ENCODE measurements around the gene ENAH.
A peak's percentile ranks its signal among the peaks of the same experiment; 100 is the strongest.
"Not testable (repeated sequence)": the region's sequence is repeated elsewhere in the genome, so short reads cannot be mapped to it uniquely, and the experiment has no call there.

The ENAH gene

DNA sequence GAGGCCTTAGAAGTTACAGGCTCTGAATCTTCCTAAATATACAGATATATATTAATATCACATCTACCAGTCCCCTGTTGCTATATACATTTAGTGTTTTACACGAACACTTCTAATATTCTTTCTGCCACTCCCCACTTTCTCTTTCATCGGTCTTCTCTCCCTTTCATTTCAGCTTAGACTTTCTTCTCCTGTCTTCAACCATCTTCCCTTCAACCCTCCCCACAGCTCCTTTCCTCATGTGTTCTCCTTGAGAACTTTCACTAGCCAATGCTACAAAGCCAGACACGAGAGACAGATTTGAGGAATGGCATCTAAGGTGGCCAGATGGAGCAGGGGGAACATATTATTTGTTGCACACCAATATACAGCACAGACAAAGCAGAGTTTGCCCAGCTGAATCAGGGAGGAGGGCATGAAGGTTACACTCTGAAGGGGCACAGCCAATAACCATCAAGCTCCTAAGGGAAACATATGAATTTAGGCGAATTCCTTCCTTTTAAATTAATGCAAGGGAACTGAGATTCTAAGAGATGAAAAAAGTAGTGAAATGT is 141.0 kb downstream of the ENAH start:
- Histone ChIP-seq H2BK12ac (ENCODE audit: low read length in 2 of 2) (no peak overlapping the region), H3K36me3 (ENCODE audit: control insufficient read depth in 1 of 2, insufficient read depth in 2 of 2, low read depth in 1 of 2, low read length in 2 of 2) (peaks cover 7 to 49% of the 10 kb centered on the region in 2 experiments), H2AFZ (ENCODE audit: low read depth, low read length) (no peak overlapping the region), H2BK15ac (ENCODE audit: low read depth, poor library complexity, severe bottlenecking) (no peak overlapping the region), H3K4ac (ENCODE audit: low read depth in 1 of 2, low read length in 2 of 2) (no peak overlapping the region), H3K4me3 (ENCODE audit: insufficient read depth in 1 of 2, low read depth in 1 of 2, low read length in 2 of 2) (no peak overlapping the region), H3K4me2 (ENCODE audit: low read length, poor library complexity, severe bottlenecking) (no peak overlapping the region), H3K79me1 (replicated peaks; ENCODE audit: low read length, poor library complexity, severe bottlenecking) (peaks cover 11% of the 10 kb centered on the region), H3K18ac (ENCODE audit: low read depth in 1 of 2, low read length in 2 of 2) (no peak overlapping the region), H2AK5ac (ENCODE audit: low read length, severe bottlenecking) (no peak overlapping the region), H4K91ac (ENCODE audit: low read length) (no peak overlapping the region), H4K8ac (ENCODE audit: low read length) (no peak overlapping the region), H3K14ac (ENCODE audit: low read length in 2 of 2) (no peak overlapping the region), H3K4me1 (ENCODE audit: control insufficient read depth, insufficient read depth, low read depth, low read length) (peaks cover 6% of the 10 kb centered on the region), H3K23ac (ENCODE audit: low read length in 2 of 2) (no peak overlapping the region), H3K9ac (ENCODE audit: low read length) (no peak overlapping the region), H2BK120ac (ENCODE audit: low read depth, low read length) (no peak overlapping the region), H3K9me3 (ENCODE audit: control insufficient read depth, low read length) (no peaks in the 10 kb centered on the region), H3K27ac (ENCODE audit: low read length, poor library complexity, severe bottlenecking) (no peak overlapping the region), H3K27me3 (ENCODE audit: control insufficient read depth in 1 of 2, insufficient read depth in 1 of 2, low read length in 2 of 2) (no peaks in the 10 kb centered on the region), H2BK5ac (ENCODE audit: low read depth, low read length, poor library complexity, severe bottlenecking) (no peak overlapping the region)
- 99% methylated on average over 3 of the region's 4 CpGs for WGBS
- no peak for DNase-seq

DNA sequence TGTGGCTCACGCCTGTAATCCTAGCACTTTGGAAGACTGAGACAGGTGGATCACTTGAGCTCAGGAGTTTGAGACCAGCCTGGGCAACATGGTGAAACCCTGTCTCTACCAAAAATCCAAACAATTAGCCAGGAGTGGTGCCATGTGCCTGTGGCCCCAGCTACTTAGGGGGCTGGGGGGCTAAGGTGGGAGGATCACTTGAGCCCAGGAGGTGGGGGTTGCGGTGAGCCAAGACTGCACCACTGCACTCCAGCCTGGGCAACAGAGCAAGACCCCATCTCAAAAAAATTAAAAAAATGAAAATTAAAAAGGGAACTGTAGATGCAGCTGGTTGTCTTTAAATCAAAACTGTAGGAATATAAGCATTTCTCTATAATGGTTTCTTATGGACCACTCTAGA is 142.2 kb downstream of the ENAH start:
- H3K36me3 ChIP-seq (ENCODE audit: control insufficient read depth in 1 of 2, insufficient read depth in 2 of 2, low read depth in 1 of 2, low read length in 2 of 2): peaks cover 11 to 52% of the 10 kb centered on the region in 2 experiments
- H2AK5ac ChIP-seq (ENCODE audit: low read length, severe bottlenecking); H2BK12ac ChIP-seq (ENCODE audit: low read length in 2 of 2); H3K9ac ChIP-seq (ENCODE audit: low read length); H3K4me3 ChIP-seq (ENCODE audit: insufficient read depth in 1 of 2, low read depth in 1 of 2, low read length in 2 of 2); H3K18ac ChIP-seq (ENCODE audit: low read depth in 1 of 2, low read length in 2 of 2); H3K4me2 ChIP-seq (ENCODE audit: low read length, poor library complexity, severe bottlenecking); H3K4ac ChIP-seq (ENCODE audit: low read depth in 1 of 2, low read length in 2 of 2); H2AFZ ChIP-seq (ENCODE audit: low read depth, low read length); H3K9me3 ChIP-seq (ENCODE audit: control insufficient read depth, low read length); H3K14ac ChIP-seq (ENCODE audit: low read length in 2 of 2); DNase-seq; H3K23ac ChIP-seq (ENCODE audit: low read length in 2 of 2); H3K79me1 ChIP-seq (replicated peaks; ENCODE audit: low read length, poor library complexity, severe bottlenecking); H3K4me1 ChIP-seq (ENCODE audit: control insufficient read depth, insufficient read depth, low read depth, low read length); H2BK120ac ChIP-seq (ENCODE audit: low read depth, low read length); H4K8ac ChIP-seq (ENCODE audit: low read length); H4K91ac ChIP-seq (ENCODE audit: low read length); H2BK15ac ChIP-seq (ENCODE audit: low read depth, poor library complexity, severe bottlenecking); H2BK5ac ChIP-seq (ENCODE audit: low read depth, low read length, poor library complexity, severe bottlenecking); H3K27me3 ChIP-seq (ENCODE audit: control insufficient read depth in 1 of 2, insufficient read depth in 1 of 2, low read length in 2 of 2); H3K27ac ChIP-seq (ENCODE audit: low read length, poor library complexity, severe bottlenecking): not testable (repeated sequence)
- 100% methylated on average over 1 of the region's 2 CpGs for WGBS

DNA sequence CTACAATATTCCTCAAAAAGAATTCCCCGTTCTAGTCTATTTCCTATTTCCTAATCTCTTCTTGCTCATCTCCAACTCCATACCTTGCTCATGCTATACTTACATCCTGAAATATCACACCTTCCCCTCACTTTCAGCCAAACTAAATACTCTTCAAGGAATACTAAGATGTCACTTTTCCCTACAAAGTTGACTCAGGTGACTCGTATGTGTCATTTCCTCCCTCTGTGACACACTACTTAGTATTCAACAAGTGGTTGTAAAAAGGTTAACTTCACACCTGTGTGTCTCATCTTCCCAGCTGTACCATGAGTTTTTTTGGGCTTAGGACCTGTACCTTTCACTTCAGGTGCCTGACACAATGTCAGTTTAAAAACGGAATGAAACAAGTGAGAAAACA is 143.2 kb downstream of the ENAH start:
- Histone ChIP-seq H3K18ac (ENCODE audit: low read depth in 1 of 2, low read length in 2 of 2) (no peak overlapping the region), H3K14ac (ENCODE audit: low read length in 2 of 2) (no peak overlapping the region), H3K27me3 (ENCODE audit: control insufficient read depth in 1 of 2, insufficient read depth in 1 of 2, low read length in 2 of 2) (no peaks in the 10 kb centered on the region), H2AK5ac (ENCODE audit: low read length, severe bottlenecking) (no peak overlapping the region), H2BK120ac (ENCODE audit: low read depth, low read length) (no peak overlapping the region), H2BK5ac (ENCODE audit: low read depth, low read length, poor library complexity, severe bottlenecking) (no peak overlapping the region), H3K9ac (ENCODE audit: low read length) (no peak overlapping the region), H3K4me2 (ENCODE audit: low read length, poor library complexity, severe bottlenecking) (no peak overlapping the region), H2BK12ac (ENCODE audit: low read length in 2 of 2) (no peak overlapping the region), H4K91ac (ENCODE audit: low read length) (no peak overlapping the region), H3K23ac (ENCODE audit: low read length in 2 of 2) (no peak overlapping the region), H3K9me3 (ENCODE audit: control insufficient read depth, low read length) (no peaks in the 10 kb centered on the region), H3K4ac (ENCODE audit: low read depth in 1 of 2, low read length in 2 of 2) (no peak overlapping the region), H3K4me3 (ENCODE audit: insufficient read depth in 1 of 2, low read depth in 1 of 2, low read length in 2 of 2) (no peak overlapping the region), H3K36me3 (ENCODE audit: control insufficient read depth in 1 of 2, insufficient read depth in 2 of 2, low read depth in 1 of 2, low read length in 2 of 2) (peaks cover 11 to 62% of the 10 kb centered on the region in 2 experiments), H2AFZ (ENCODE audit: low read depth, low read length) (no peak overlapping the region), H3K79me1 (replicated peaks; ENCODE audit: low read length, poor library complexity, severe bottlenecking) (peaks cover 8% of the 10 kb centered on the region), H3K27ac (ENCODE audit: low read length, poor library complexity, severe bottlenecking) (no peak overlapping the region), H3K4me1 (ENCODE audit: control insufficient read depth, insufficient read depth, low read depth, low read length) (peaks cover 6% of the 10 kb centered on the region), H4K8ac (ENCODE audit: low read length) (no peak overlapping the region), H2BK15ac (ENCODE audit: low read depth, poor library complexity, severe bottlenecking) (no peak overlapping the region)
- no peak for DNase-seq
- WGBS: 92% methylated on average over 2 of the region's 3 CpGs

- Histone ChIP-seq H3K9me3 (ENCODE audit: control insufficient read depth, low read length) (no peaks in the 10 kb centered on the region), H2AFZ (ENCODE audit: low read depth, low read length) (no peak overlapping the region), H3K4ac (ENCODE audit: low read depth in 1 of 2, low read length in 2 of 2) (no peak overlapping the region), H3K4me2 (ENCODE audit: low read length, poor library complexity, severe bottlenecking) (no peak overlapping the region), H3K27ac (ENCODE audit: low read length, poor library complexity, severe bottlenecking) (peak overlapping the region; percentile 83), H3K4me3 (ENCODE audit: insufficient read depth in 1 of 2, low read depth in 1 of 2, low read length in 2 of 2) (no peak overlapping the region), H2BK120ac (ENCODE audit: low read depth, low read length) (no peak overlapping the region), H4K91ac (ENCODE audit: low read length) (no peak overlapping the region), H3K79me1 (replicated peaks; ENCODE audit: low read length, poor library complexity, severe bottlenecking) (peaks cover 8% of the 10 kb centered on the region), H2BK5ac (ENCODE audit: low read depth, low read length, poor library complexity, severe bottlenecking) (no peak overlapping the region), H4K8ac (ENCODE audit: low read length) (no peak overlapping the region), H2BK15ac (ENCODE audit: low read depth, poor library complexity, severe bottlenecking) (peak overlapping the region; percentile 57), H3K23ac (ENCODE audit: low read length in 2 of 2) (no peak overlapping the region), H3K9ac (ENCODE audit: low read length) (peak overlapping the region; percentile 38), H2BK12ac (ENCODE audit: low read length in 2 of 2) (peak overlapping the region in 1 of 2 experiments; percentile 67), H3K27me3 (ENCODE audit: control insufficient read depth in 1 of 2, insufficient read depth in 1 of 2, low read length in 2 of 2) (no peaks in the 10 kb centered on the region), H3K4me1 (ENCODE audit: control insufficient read depth, insufficient read depth, low read depth, low read length) (peaks cover 6% of the 10 kb centered on the region), H3K18ac (ENCODE audit: low read depth in 1 of 2, low read length in 2 of 2) (peak overlapping the region; percentile 19 to 56), H3K36me3 (ENCODE audit: control insufficient read depth in 1 of 2, insufficient read depth in 2 of 2, low read depth in 1 of 2, low read length in 2 of 2) (peaks cover 11 to 63% of the 10 kb centered on the region in 2 experiments), H3K14ac (ENCODE audit: low read length in 2 of 2) (no peak overlapping the region), H2AK5ac (ENCODE audit: low read length, severe bottlenecking) (peak overlapping the region; percentile 78)
- WGBS: 88% methylated on average over 2 of the region's 2 CpGs
- no peak for DNase-seq
Observed at GRCh38 chr1:225509376-225509707, 143.6 kb downstream of the ENAH start.

Measured in mesenchymal stem cell (in vitro differentiated cells and primary cell).